Measurements from ENCODE around the gene KCTD7.

DNA sequence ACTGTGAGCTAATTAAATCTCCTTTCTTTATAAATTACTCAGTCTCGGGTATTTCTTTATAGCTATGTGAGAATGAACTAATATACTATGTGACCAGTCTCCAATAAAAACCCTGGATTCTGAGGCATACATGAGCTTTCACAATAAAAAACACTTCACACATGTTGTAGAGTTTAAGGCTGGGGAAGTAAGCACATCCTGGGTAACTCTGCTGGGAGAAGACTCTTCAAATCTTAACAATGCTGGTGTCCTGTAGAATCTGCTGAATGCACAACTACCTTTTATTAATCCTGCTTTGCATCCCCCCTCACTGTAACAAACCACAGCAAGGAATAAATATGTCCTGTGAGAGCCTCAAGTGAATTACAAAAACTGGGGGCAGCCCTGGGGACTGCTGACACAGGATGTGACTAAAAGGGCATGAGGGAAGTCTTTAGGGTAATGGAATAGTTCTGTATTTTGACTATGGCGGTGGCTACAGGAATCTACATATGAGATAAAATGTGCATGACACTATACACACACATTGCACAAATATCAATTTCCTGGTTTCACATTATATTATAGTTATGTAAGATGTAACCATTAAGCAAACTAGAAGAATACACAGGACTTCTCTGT is 45.1 kb upstream of the KCTD7 start:
- TF ChIP-seq CTCF (IDR thresholded peaks at IDR 0.05) (no peak), POLR2A (IDR thresholded peaks at IDR 0.05) (no peak)

All from body of pancreas (tissue), 4 donors.